ENCODE measurements around the gene RABEPK. TPM values are rescaled to one million over a fixed set of nuclear protein-coding genes. Genes with fewer than 3 reads are reported as not detected.
A peak's percentile ranks its signal among the peaks of the same experiment; 100 is the strongest.
"Not testable (repeated sequence)": the region's sequence is repeated elsewhere in the genome, so short reads cannot be mapped to it uniquely, and the experiment has no call there.

The RABEPK gene
- total RNA-seq, 1 experiment from 2014 or later: 43.6 TPM

- peak; percentile 78 for DNase-seq (ENCODE audit: low spot score)
- intact Hi-C loops (cut with micrococcal nuclease; ENCODE audit: unreplicated experiment): loop anchor here (5.0 kb wide), 1 partner anchor 50 kb away; no protein-coding TSS in a partner anchor
- Histone ChIP-seq H3K9me3 (ENCODE audit: low read depth, low read length, poor library complexity, severe bottlenecking) (no peaks in the 10 kb centered on the region), H3K4me3 (ENCODE audit: low read depth, low read length, poor library complexity, severe bottlenecking) (no peak overlapping the region), H3K4me1 (ENCODE audit: insufficient read depth, low read length, poor library complexity, severe bottlenecking) (peaks cover 36% of the 10 kb centered on the region), H3K27me3 (replicated peaks; ENCODE audit: insufficient read depth, low read depth, low read length, poor library complexity) (no peaks in the 10 kb centered on the region), H3K36me3 (ENCODE audit: insufficient read depth, low read length, poor library complexity, severe bottlenecking) (peaks cover 5% of the 10 kb centered on the region), H3K27ac (ENCODE audit: low read depth, low read length, poor library complexity, severe bottlenecking) (peak overlapping the region; percentile 46)
- POLR2A ChIA-PET (ENCODE audit: low non-redundant PET): no interaction called here
- BruUV-seq (replicated peaks): no TSS peak
- TF ChIP-seq CTCF (conservative IDR thresholded peaks at IDR 0.05; ENCODE audit: low read depth, low read length) (no peak), EZH2 (IDR thresholded peaks at IDR 0.05; ENCODE audit: borderline replicate concordance, low read depth, low read length, poor library complexity, severe bottlenecking) (no peak)
- CTCF ChIA-PET: interaction anchor here (0.7 kb wide), 1 partner anchor 84 kb away, joined by 14 read pairs; no protein-coding TSS in a partner anchor
Measured at GRCh38 chr9:125172031-125172755, 28.1 kb upstream of the RABEPK start.

- peaks cover 42% of the 10 kb centered on the region for H3K4me1 ChIP-seq (ENCODE audit: insufficient read depth, low read length, poor library complexity, severe bottlenecking)
- H3K36me3 ChIP-seq (ENCODE audit: insufficient read depth, low read length, poor library complexity, severe bottlenecking): no peaks in the 10 kb centered on the region
- intact Hi-C loops (cut with micrococcal nuclease; ENCODE audit: unreplicated experiment): no loop called here
- H3K4me3 ChIP-seq (ENCODE audit: low read depth, low read length, poor library complexity, severe bottlenecking): no peak overlapping the region
- no TSS peak for BruUV-seq (replicated peaks)
- H3K27ac ChIP-seq (ENCODE audit: low read depth, low read length, poor library complexity, severe bottlenecking): peak overlapping the region; percentile 70
- ChIA-PET POLR2A (ENCODE audit: low non-redundant PET) (no interaction called here), CTCF (no interaction called here)
- H3K9me3 ChIP-seq (ENCODE audit: low read depth, low read length, poor library complexity, severe bottlenecking): no peaks in the 10 kb centered on the region
- H3K27me3 ChIP-seq (replicated peaks; ENCODE audit: insufficient read depth, low read depth, low read length, poor library complexity): no peaks in the 10 kb centered on the region
- peak; percentile 55 for DNase-seq (ENCODE audit: low spot score)
- TF ChIP-seq EZH2 (IDR thresholded peaks at IDR 0.05; ENCODE audit: borderline replicate concordance, low read depth, low read length, poor library complexity, severe bottlenecking) (no peak), CTCF (conservative IDR thresholded peaks at IDR 0.05; ENCODE audit: low read depth, low read length) (no peak)
Measured at GRCh38 chr9:125176636-125177035, 23.7 kb upstream of the RABEPK start.

GRCh38 chr9:125177888-125178287 is 22.5 kb upstream of the RABEPK start:
- H3K27ac ChIP-seq (ENCODE audit: low read depth, low read length, poor library complexity, severe bottlenecking): no peak overlapping the region
- no peaks in the 10 kb centered on the region for H3K36me3 ChIP-seq (ENCODE audit: insufficient read depth, low read length, poor library complexity, severe bottlenecking)
- no peak overlapping the region for H3K4me3 ChIP-seq (ENCODE audit: low read depth, low read length, poor library complexity, severe bottlenecking)
- ChIA-PET CTCF (no interaction called here), POLR2A (ENCODE audit: low non-redundant PET) (no interaction called here)
- H3K4me1 ChIP-seq (ENCODE audit: insufficient read depth, low read length, poor library complexity, severe bottlenecking): peaks cover 29% of the 10 kb centered on the region
- H3K27me3 ChIP-seq (replicated peaks; ENCODE audit: insufficient read depth, low read depth, low read length, poor library complexity): no peaks in the 10 kb centered on the region
- intact Hi-C loops (cut with micrococcal nuclease; ENCODE audit: unreplicated experiment): no loop called here
- H3K9me3 ChIP-seq (ENCODE audit: low read depth, low read length, poor library complexity, severe bottlenecking): no peaks in the 10 kb centered on the region
- TF ChIP-seq CTCF (conservative IDR thresholded peaks at IDR 0.05; ENCODE audit: low read depth, low read length): no peak
- TF ChIP-seq EZH2 (IDR thresholded peaks at IDR 0.05; ENCODE audit: borderline replicate concordance, low read depth, low read length, poor library complexity, severe bottlenecking): no peak
- no peak for DNase-seq (ENCODE audit: low spot score)
- no TSS peak for BruUV-seq (replicated peaks)

- H3K27ac ChIP-seq (ENCODE audit: low read depth, low read length, poor library complexity, severe bottlenecking); H3K4me3 ChIP-seq (ENCODE audit: low read depth, low read length, poor library complexity, severe bottlenecking); H3K36me3 ChIP-seq (ENCODE audit: insufficient read depth, low read length, poor library complexity, severe bottlenecking); POLR2A ChIA-PET (ENCODE audit: low non-redundant PET); DNase-seq (ENCODE audit: low spot score); BruUV-seq (replicated peaks); H3K9me3 ChIP-seq (ENCODE audit: low read depth, low read length, poor library complexity, severe bottlenecking); intact Hi-C loops (cut with micrococcal nuclease; ENCODE audit: unreplicated experiment); CTCF ChIA-PET; H3K27me3 ChIP-seq (replicated peaks; ENCODE audit: insufficient read depth, low read depth, low read length, poor library complexity): not testable (repeated sequence)
- peaks cover 19% of the 10 kb centered on the region for H3K4me1 ChIP-seq (ENCODE audit: insufficient read depth, low read length, poor library complexity, severe bottlenecking)
Measured at GRCh38 chr9:125179776-125180175, 20.6 kb upstream of the RABEPK start.

All from A673 (cell line).